ENCODE results near the gene RNF181. TPM values are rescaled to one million over a fixed set of nuclear protein-coding genes. Genes with fewer than 3 reads are reported as not detected.

The RNF181 gene
- total RNA-seq, 6 experiments from 2014 or later = 54.5 to 123 (median 66.6) TPM

- Histone ChIP-seq H3K4me1 (no peaks in the 10 kb centered on the region), H3K36me3 (peaks cover 6 to 84% (median 42%) of the 10 kb centered on the region in 4 donors), H3K27ac (no peak overlapping the region), H3K27me3 (no peaks in the 10 kb centered on the region), H3K9me3 (no peaks in the 10 kb centered on the region), H3K4me3 (no peak overlapping the region)
- WGBS (ENCODE audit: insufficient coverage, low coverage, low lambda C conversion rate, missing lambda C conversion rate) = 46% methylated on average over 8 of the region's 9 CpGs
- ATAC-seq (peak; percentile 82 to 88 (median 84)), DNase-seq (peak; percentile 73 to 83 (median 75))
- TF ChIP-seq CTCF (IDR thresholded peaks at IDR 0.05) (peak; percentile 94 to 95 (median 95)), POLR2A (IDR thresholded peaks at IDR 0.05) (no peak)
- intact Hi-C loops (cut with DNase I) = loop anchor here (5.0 kb wide), 2 partner anchors 130 to 135 kb away; partner anchors contain the start of gene SH2D6 (in 1 of the 2)
Measured at GRCh38 chr2:85551698-85552678, 43.6 kb upstream of the RNF181 start.

GRCh38 chr2:85553184-85553583, 42.4 kb upstream of the RNF181 start:
- H3K36me3 ChIP-seq = peaks cover 6 to 92% (median 45%) of the 10 kb centered on the region in 4 donors
- ATAC-seq = no peak
- intact Hi-C loops (cut with DNase I) = loop anchor here (5.0 kb wide), 2 partner anchors 131 to 136 kb away; partner anchors contain the start of gene SH2D6 (in 1 of the 2)

GRCh38 chr2:85554980-85555612, 40.4 kb upstream of the RNF181 start:
- H3K36me3 ChIP-seq = peaks cover 8 to 85% (median 41%) of the 10 kb centered on the region in 4 donors
- intact Hi-C loops (cut with DNase I) = loop anchor here (5.0 kb wide), 2 partner anchors 133 to 138 kb away; partner anchors contain the start of gene SH2D6 (in 1 of the 2)
- WGBS (ENCODE audit: insufficient coverage, low coverage, low lambda C conversion rate, missing lambda C conversion rate) = 100% methylated on average over 3 of the region's 3 CpGs
- no peak overlapping the region for H3K4me3 ChIP-seq
- no peaks in the 10 kb centered on the region for H3K27me3 ChIP-seq
- TF ChIP-seq POLR2A (IDR thresholded peaks at IDR 0.05) = no peak
- TF ChIP-seq CTCF (IDR thresholded peaks at IDR 0.05) = no peak
- peaks cover 0 to 16% (median 12%) of the 10 kb centered on the region in 4 donors for H3K4me1 ChIP-seq
- no peaks in the 10 kb centered on the region for H3K9me3 ChIP-seq
- no peak for ATAC-seq
- no peak for DNase-seq
- no peak overlapping the region for H3K27ac ChIP-seq

More at GRCh38 chr2:85553184-85553583, 42.4 kb upstream of the RNF181 start:
- no peak overlapping the region for H3K4me3 ChIP-seq
- WGBS (ENCODE audit: insufficient coverage, low coverage, low lambda C conversion rate, missing lambda C conversion rate) = 67% methylated on average over 4 of the region's 6 CpGs
- no peaks in the 10 kb centered on the region for H3K9me3 ChIP-seq
- H3K4me1 ChIP-seq = peaks cover 0 to 4% (median 0%) of the 10 kb centered on the region in 4 donors
- no peaks in the 10 kb centered on the region for H3K27me3 ChIP-seq
- no peak for TF ChIP-seq POLR2A (IDR thresholded peaks at IDR 0.05)
- TF ChIP-seq CTCF (IDR thresholded peaks at IDR 0.05) = no peak
- H3K27ac ChIP-seq = no peak overlapping the region
- DNase-seq = no peak

- Histone ChIP-seq H3K9me3 (no peaks in the 10 kb centered on the region), H3K4me1 (peaks cover 0 to 17% (median 12%) of the 10 kb centered on the region in 4 donors), H3K4me3 (no peak overlapping the region), H3K27ac (no peak overlapping the region), H3K27me3 (no peaks in the 10 kb centered on the region), H3K36me3 (peaks cover 5 to 65% (median 26%) of the 10 kb centered on the region in 4 donors)
- TF ChIP-seq POLR2A (IDR thresholded peaks at IDR 0.05) (no peak), CTCF (IDR thresholded peaks at IDR 0.05) (no peak)
- intact Hi-C loops (cut with DNase I) = no loop called here
- ATAC-seq (no peak), DNase-seq (no peak)
- 91% methylated on average over 5 of the region's 5 CpGs for WGBS (ENCODE audit: insufficient coverage, low coverage, low lambda C conversion rate, missing lambda C conversion rate)
Measured at GRCh38 chr2:85557130-85557529, 38.4 kb upstream of the RNF181 start.

Data from right lobe of liver (tissue), 6 donors.